Mesendoderm (in vitro differentiated cells): ENCODE data around the gene LINGO3.
"Not testable (repeated sequence)": the region's sequence is repeated elsewhere in the genome, so short reads cannot be mapped to it uniquely, and the experiment has no call there.

Experiments
- DNase-seq: peaks from one replicate; pipeline ENCODE4 v3.0.0; 2013
- H2AK5ac ChIP-seq: 2 replicates; pipeline ENCODE4 v1.6.1; 2013; ENCODE audit warnings: low read length, inconsistent platforms
- H2BK120ac ChIP-seq: 2 replicates; pipeline ENCODE4 v1.6.1; 2013; ENCODE audit warnings: low read depth, mild to moderate bottlenecking, low read length, moderate library complexity, mixed read lengths
- H2BK15ac ChIP-seq: replicated peaks from 2 replicates; pipeline ENCODE4 v1.6.1; 2013; ENCODE audit warnings: low read depth, mild to moderate bottlenecking, moderate library complexity
- H2BK5ac ChIP-seq: 2 replicates; pipeline ENCODE4 v1.6.1; 2013; ENCODE audit warnings: low read length, inconsistent platforms
- H3K18ac ChIP-seq: 2 replicates; pipeline ENCODE4 v1.6.1; 2013; ENCODE audit warnings: mild to moderate bottlenecking, low read length, mixed read lengths
- H3K23ac ChIP-seq: one replicate; pipeline ENCODE4 v1.6.1; 2013; ENCODE audit warnings: low read length
- H3K27ac ChIP-seq: 2 replicates; pipeline ENCODE4 v1.5.1; 2013; ENCODE audit warnings: low read depth, mild to moderate bottlenecking, inconsistent platforms, low read length, moderate library complexity
- H3K27me3 ChIP-seq: 2 replicates; pipeline ENCODE4 v1.6.1; 2013; ENCODE audit warnings: low read length, control low read depth, mild to moderate bottlenecking, inconsistent platforms; ENCODE audit not compliant: insufficient read depth, poor library complexity
- H3K36me3 ChIP-seq: 2 replicates; pipeline ENCODE4 v1.6.1; 2013; ENCODE audit warnings: low read length, inconsistent platforms; ENCODE audit not compliant: control insufficient read depth, insufficient read depth
- H3K4ac ChIP-seq: one replicate; pipeline ENCODE4 v1.6.1; 2013; ENCODE audit warnings: low read depth, mild to moderate bottlenecking, low read length, moderate library complexity
- H3K4me1 ChIP-seq: 2 replicates; pipeline ENCODE4 v1.6.1; 2013; ENCODE audit warnings: low read depth, low read length, inconsistent platforms; ENCODE audit not compliant: control insufficient read depth
- H3K4me2 ChIP-seq: 2 replicates; pipeline ENCODE4 v1.6.1; 2013; ENCODE audit warnings: low read length
- H3K4me3 ChIP-seq: 2 replicates; pipeline ENCODE4 v1.5.1; 2013; ENCODE audit warnings: mild to moderate bottlenecking, low read length
- H3K56ac ChIP-seq: one replicate; pipeline ENCODE4 v1.6.1; 2013; ENCODE audit warnings: low read length
- H3K79me1 ChIP-seq: 2 replicates; pipeline ENCODE4 v1.6.1; 2013; ENCODE audit warnings: low read length, inconsistent platforms
- H3K79me2 ChIP-seq: 2 replicates; pipeline ENCODE4 v1.6.1; 2013; ENCODE audit warnings: mild to moderate bottlenecking, low read length; ENCODE audit not compliant: control insufficient read depth, insufficient read depth
- H3K9ac ChIP-seq: 2 replicates; pipeline ENCODE4 v1.6.1; 2013; ENCODE audit warnings: low read length, inconsistent platforms
- H4K5ac ChIP-seq: one replicate; pipeline ENCODE4 v1.6.1; 2013; ENCODE audit warnings: low read length
- H4K8ac ChIP-seq: one replicate; pipeline ENCODE4 v1.6.1; 2013; ENCODE audit warnings: low read depth, mild to moderate bottlenecking, control low read depth, low read length, moderate library complexity
- WGBS: extraction: QIAGEN DNeasy Blood & Tissue Kit; methylation state at CpG from one replicate; pipeline ENCODE4 v1.1.7; 2013; ENCODE audit warnings: low lambda C conversion rate, missing lambda C conversion rate; ENCODE audit not compliant: insufficient coverage; ENCODE audit errors: extremely low coverage; 5-methylcytosine and 5-hydroxymethylcytosine counted together

The LINGO3 gene

DNA sequence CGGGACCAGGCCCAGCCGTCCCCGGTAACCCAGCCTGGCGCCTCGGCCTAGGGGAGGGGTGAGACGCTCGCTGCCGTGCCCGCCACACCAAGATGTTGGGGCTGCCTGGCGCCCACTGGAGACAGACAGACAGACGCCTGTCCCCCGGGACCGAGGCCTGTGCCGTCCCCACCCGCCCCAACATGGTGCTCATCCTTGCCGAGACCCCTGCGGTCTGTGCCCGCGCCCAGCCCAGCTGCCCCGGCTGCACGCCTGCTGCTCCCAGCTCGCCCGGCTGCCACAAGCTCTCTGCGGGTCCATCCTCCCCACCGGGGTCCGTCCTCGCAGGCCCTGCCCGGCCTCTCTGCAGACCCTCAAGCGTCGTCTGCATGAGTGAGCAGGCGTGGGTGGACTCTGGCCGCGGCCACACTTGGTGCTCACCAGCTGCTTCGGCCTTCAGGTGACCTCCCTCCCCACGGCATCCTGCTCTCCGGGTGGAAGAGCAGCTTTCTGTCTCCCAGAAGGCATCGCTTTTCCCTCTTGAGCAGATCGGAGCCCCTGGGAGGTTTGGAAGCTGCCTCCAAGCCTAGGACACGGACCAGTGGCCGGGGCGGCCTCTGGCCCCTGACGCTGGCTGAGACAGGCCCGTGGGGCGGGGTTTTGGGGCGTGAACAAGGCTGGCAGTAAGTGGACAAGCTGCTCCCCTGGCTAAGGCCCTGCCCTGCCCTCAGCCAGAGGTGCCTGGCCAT is 45.4 kb upstream of the LINGO3 start:
- WGBS = no CpG with 5 or more reads among the region's 45 CpGs
- H3K4me1 ChIP-seq = no peaks in the 10 kb centered on the region
- no peak overlapping the region for H3K18ac ChIP-seq
- H2AK5ac ChIP-seq = no peak overlapping the region
- no peaks in the 10 kb centered on the region for H3K79me2 ChIP-seq
- no peak overlapping the region for H3K4me3 ChIP-seq
- H3K79me1 ChIP-seq = no peaks in the 10 kb centered on the region
- H3K56ac ChIP-seq = no peak overlapping the region
- no peak for DNase-seq
- no peak overlapping the region for H2BK15ac ChIP-seq
- H4K5ac ChIP-seq = no peak overlapping the region
- no peak overlapping the region for H2BK120ac ChIP-seq
- no peak overlapping the region for H3K4ac ChIP-seq
- H3K27ac ChIP-seq = no peak overlapping the region
- no peaks in the 10 kb centered on the region for H3K27me3 ChIP-seq
- no peak overlapping the region for H3K23ac ChIP-seq
- H2BK5ac ChIP-seq = no peak overlapping the region
- H3K9ac ChIP-seq = no peak overlapping the region
- no peak overlapping the region for H3K4me2 ChIP-seq
- H3K36me3 ChIP-seq = no peaks in the 10 kb centered on the region
- H4K8ac ChIP-seq = no peak overlapping the region

GRCh38 chr19:2352121-2352520 is 44.2 kb upstream of the LINGO3 start:
- Histone ChIP-seq H3K56ac (no peak overlapping the region), H3K79me2 (no peaks in the 10 kb centered on the region), H3K4ac (no peak overlapping the region), H2BK120ac (no peak overlapping the region), H3K18ac (no peak overlapping the region), H3K79me1 (no peaks in the 10 kb centered on the region), H2BK5ac (no peak overlapping the region), H4K8ac (no peak overlapping the region), H2BK15ac (no peak overlapping the region), H3K23ac (no peak overlapping the region), H3K4me2 (no peak overlapping the region), H3K27me3 (no peaks in the 10 kb centered on the region), H3K36me3 (no peaks in the 10 kb centered on the region), H3K4me1 (no peaks in the 10 kb centered on the region), H3K9ac (no peak overlapping the region), H2AK5ac (no peak overlapping the region), H4K5ac (no peak overlapping the region), H3K27ac (no peak overlapping the region), H3K4me3 (no peak overlapping the region)
- no peak for DNase-seq
- no CpG with 5 or more reads among the region's 24 CpGs for WGBS

- H3K79me1 ChIP-seq = no peaks in the 10 kb centered on the region
- H3K4me3 ChIP-seq = no peak overlapping the region
- H3K27me3 ChIP-seq = no peaks in the 10 kb centered on the region
- no peak overlapping the region for H2AK5ac ChIP-seq
- no peak overlapping the region for H3K4ac ChIP-seq
- no peak overlapping the region for H2BK120ac ChIP-seq
- no peak for DNase-seq
- no peak overlapping the region for H3K18ac ChIP-seq
- H3K4me2 ChIP-seq = no peak overlapping the region
- no peaks in the 10 kb centered on the region for H3K79me2 ChIP-seq
- no peak overlapping the region for H3K27ac ChIP-seq
- no peak overlapping the region for H3K23ac ChIP-seq
- H3K9ac ChIP-seq = no peak overlapping the region
- H4K8ac ChIP-seq = no peak overlapping the region
- no peaks in the 10 kb centered on the region for H3K4me1 ChIP-seq
- H2BK5ac ChIP-seq = no peak overlapping the region
- no peak overlapping the region for H4K5ac ChIP-seq
- no peaks in the 10 kb centered on the region for H3K36me3 ChIP-seq
- no CpG with 5 or more reads among the region's 28 CpGs for WGBS
- H2BK15ac ChIP-seq = no peak overlapping the region
- H3K56ac ChIP-seq = no peak overlapping the region
These were observed 43.6 kb upstream of the LINGO3 start for GRCh38 chr19:2351591-2351990.

DNA sequence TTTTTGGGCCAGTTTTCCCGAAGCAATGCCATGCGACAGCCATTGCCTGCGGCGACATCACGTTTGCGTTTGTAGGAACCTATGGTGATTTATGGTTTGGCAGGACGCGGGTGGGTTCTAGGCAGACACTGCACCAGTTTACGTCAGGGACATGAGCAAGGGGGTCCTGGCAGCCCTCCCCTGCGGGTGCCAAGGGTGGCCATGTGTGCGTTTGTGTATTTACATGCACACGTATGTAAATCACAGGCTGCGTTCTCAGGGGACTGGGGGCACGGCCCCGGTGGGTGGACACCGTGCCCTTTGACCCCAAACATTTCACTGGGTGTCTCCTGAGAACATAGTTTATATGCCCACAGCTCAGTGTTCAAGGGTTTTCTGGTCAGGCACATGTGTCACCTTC is 42.7 kb upstream of the LINGO3 start:
- H3K79me2 ChIP-seq = no peaks in the 10 kb centered on the region
- no CpG with 5 or more reads among the region's 16 CpGs for WGBS

GRCh38 chr19:2349818-2350217 is 41.9 kb upstream of the LINGO3 start:
- not testable (repeated sequence) for H3K4ac ChIP-seq, H3K4me1 ChIP-seq, H3K9ac ChIP-seq, H3K56ac ChIP-seq, H3K4me3 ChIP-seq, H3K27ac ChIP-seq, H3K18ac ChIP-seq, DNase-seq, H3K4me2 ChIP-seq, H3K79me2 ChIP-seq, H2BK5ac ChIP-seq, H3K23ac ChIP-seq, H2BK120ac ChIP-seq, H3K36me3 ChIP-seq, H2BK15ac ChIP-seq, H4K5ac ChIP-seq, H4K8ac ChIP-seq, H3K27me3 ChIP-seq, H3K79me1 ChIP-seq, H2AK5ac ChIP-seq
- 100% methylated on average over 14 of the region's 24 CpGs for WGBS

More for the DNA sequence above, 42.7 kb upstream of the LINGO3 start:
- H4K5ac ChIP-seq = no peak overlapping the region
- no peaks in the 10 kb centered on the region for H3K79me1 ChIP-seq
- no peak for DNase-seq
- H3K23ac ChIP-seq = no peak overlapping the region
- no peak overlapping the region for H2BK15ac ChIP-seq
- no peak overlapping the region for H2BK5ac ChIP-seq
- H3K56ac ChIP-seq = no peak overlapping the region
- H3K27me3 ChIP-seq = no peaks in the 10 kb centered on the region
- H3K36me3 ChIP-seq = no peaks in the 10 kb centered on the region
- no peak overlapping the region for H3K4me3 ChIP-seq
- H4K8ac ChIP-seq = no peak overlapping the region
- no peak overlapping the region for H3K9ac ChIP-seq
- H3K4ac ChIP-seq = no peak overlapping the region
- H3K18ac ChIP-seq = no peak overlapping the region
- H2AK5ac ChIP-seq = no peak overlapping the region
- no peaks in the 10 kb centered on the region for H3K4me1 ChIP-seq
- H3K27ac ChIP-seq = no peak overlapping the region
- H2BK120ac ChIP-seq = no peak overlapping the region
- H3K4me2 ChIP-seq = no peak overlapping the region
